SK-N-SH treated with all-trans-retinoic acid at 6 μM for 48 hours (cell line): Measurements from ENCODE around the gene RHEBL1.

Source experiments
- ARNTL ChIP-seq: fragments of 450-650 bp; formaldehyde crosslinking; IDR thresholded peaks from 2 replicates; pipeline ENCODE4 v1.5.0; 2020; ENCODE audit warnings: low read depth, mild to moderate bottlenecking, moderate library complexity, borderline replicate concordance
- CREB5 ChIP-seq: fragments of 250-450 bp; sonication (Bioruptor Pico); IDR thresholded peaks from 2 replicates; pipeline ENCODE4 v1.5.1; 2020; ENCODE audit warnings: low read depth, mild to moderate bottlenecking, moderate library complexity
- CSRNP3 ChIP-seq: fragments of 250-450 bp; sonication (Bioruptor Pico); IDR thresholded peaks from 2 replicates; pipeline ENCODE4 v1.5.1; 2021; ENCODE audit warnings: mild to moderate bottlenecking, moderate library complexity
- GLIS3 ChIP-seq: fragments of 250-450 bp; sonication (Bioruptor Pico); IDR thresholded peaks from 2 replicates; pipeline ENCODE4 v1.5.0; 2020; ENCODE audit warnings: mild to moderate bottlenecking, moderate library complexity
- OSR1 ChIP-seq: fragments of 250-450 bp; sonication (Bioruptor Pico); IDR thresholded peaks from 2 replicates; pipeline ENCODE4 v1.8.0; 2022; ENCODE audit warnings: moderate library complexity, mild to moderate bottlenecking, inconsistent platforms
- PATZ1 ChIP-seq: fragments of 250-450 bp; sonication (Bioruptor Pico); IDR thresholded peaks from 2 replicates; pipeline ENCODE4 v1.8.0; 2020; ENCODE audit warnings: mild to moderate bottlenecking, moderate library complexity, borderline replicate concordance
- POU6F1 ChIP-seq: fragments of 250-450 bp; sonication (Bioruptor Pico); IDR thresholded peaks from 2 replicates; pipeline ENCODE4 v1.8.0; 2021; ENCODE audit warnings: low read depth, mild to moderate bottlenecking, moderate library complexity, borderline replicate concordance
- RARB ChIP-seq: fragments of 250-450 bp; sonication (Bioruptor Pico); IDR thresholded peaks from 2 replicates; pipeline ENCODE4 v1.8.0; 2021; ENCODE audit warnings: mild to moderate bottlenecking, moderate library complexity
- SNAI2 ChIP-seq: fragments of 250-450 bp; sonication (Bioruptor Pico); IDR thresholded peaks from 2 replicates; pipeline ENCODE4 v1.5.0; 2020; ENCODE audit warnings: mild to moderate bottlenecking, moderate library complexity
- TSHZ2 ChIP-seq: fragments of 250-450 bp; sonication (Bioruptor Pico); IDR thresholded peaks from 2 replicates; pipeline ENCODE4 v1.5.0; 2020; ENCODE audit warnings: mild to moderate bottlenecking, moderate library complexity
- ZC3H10 ChIP-seq: fragments of 250-450 bp; sonication (Bioruptor Pico); IDR thresholded peaks from 2 replicates; pipeline ENCODE4 v1.5.1; 2021; ENCODE audit warnings: mild to moderate bottlenecking, moderate library complexity
- ZFP3 ChIP-seq: fragments of 250-450 bp; sonication (Bioruptor Pico); IDR thresholded peaks from 2 replicates; pipeline ENCODE4 v1.5.0; 2020; ENCODE audit warnings: mild to moderate bottlenecking, moderate library complexity
- ZNF565 ChIP-seq: fragments of 450-650 bp; formaldehyde crosslinking; conservative IDR thresholded peaks from 2 replicates; pipeline ENCODE4 v1.5.0; 2020; ENCODE audit warnings: low read depth, mild to moderate bottlenecking, moderate library complexity

GRCh38 chr12:49019443-49020324 lies 50.1 kb downstream of the RHEBL1 start:
- TF ChIP-seq ZFP3 (CRISPR knock-in tag) (no peak), ZNF565 (no peak), RARB (no peak), ZC3H10 (no peak), TSHZ2 (CRISPR knock-in tag) (no peak), CSRNP3 (CRISPR knock-in tag) (no peak), POU6F1 (CRISPR knock-in tag) (no peak), ARNTL (CRISPR knock-in tag) (no peak), SNAI2 (CRISPR knock-in tag) (no peak), CREB5 (no peak), PATZ1 (CRISPR knock-in tag) (no peak; the same call in 1 of the 2 replicates), GLIS3 (CRISPR knock-in tag) (no peak), OSR1 (CRISPR knock-in tag) (no peak)
